Endothelial cell of umbilical vein (primary cell): ENCODE results near the gene PCP2. TPM values are rescaled to one million over a fixed set of nuclear protein-coding genes. Genes with fewer than 3 reads are reported as not detected.

Experiments
- BruUV-seq: library from RNA; stranded (reverse); fragments of 400-500 nt; replicated peaks from 2 replicates; lab custom pipeline; 2021; lab: Mats Ljungman, UMichigan
- CTCF ChIA-PET: fragments of 300-600, 350-600 bp; sonication (Branson Sonifier 250); formaldehyde crosslinking; loops from one replicate; lab custom pipeline; 2021; ENCODE audit warnings: antibody characterized with exemption, inconsistent platforms; lab: Charles Lee
- POLR2A ChIA-PET: fragments of 300-600, 350-600 bp; sonication (Branson Sonifier 250); formaldehyde crosslinking; loops from one replicate; lab custom pipeline; 2021; ENCODE audit warnings: antibody characterized with exemption, inconsistent platforms; lab: Charles Lee
- DNase-seq: peaks from one replicate; pipeline ENCODE4 v3.0.0-alpha.2; 2011; ENCODE audit warnings: low read depth, low spot score
- FAIRE-seq: peaks from 2 replicates; lab custom pipeline; 2011; peaks lifted over from hg19 to GRCh38; lab: Jason Lieb, UNC
- H2AFZ ChIP-seq: 2 replicates; pipeline ENCODE4 v1.6.0; 2012; ENCODE audit warnings: low read depth, low read length, control low read depth, inconsistent platforms
- H3K27ac ChIP-seq: 2 replicates; pipeline ENCODE4 v1.5.1; 2011; ENCODE audit warnings: low read depth, mild to moderate bottlenecking, control low read depth, low read length, moderate library complexity; ENCODE audit not compliant: insufficient read depth
- H3K27me3 ChIP-seq, 2 experiments: 2 replicates each; pipeline versions ENCODE4 v1.6.0 to v1.6.1; 2011; ENCODE audit warnings: low read length in 2 of 2, mixed read lengths in 1 of 2; ENCODE audit not compliant: control insufficient read depth in 2 of 2, insufficient read depth in 2 of 2
- H3K36me3 ChIP-seq, 2 experiments: 2 replicates in 1 of 2; 3 replicates in 1 of 2; pipeline ENCODE4 v1.5.1; 2011; ENCODE audit warnings: low read length in 2 of 2, mild to moderate bottlenecking in 1 of 2, moderate library complexity in 1 of 2; ENCODE audit not compliant: control insufficient read depth in 2 of 2, insufficient read depth in 2 of 2; ENCODE audit errors: extremely low read depth in 1 of 2
- H3K4me1 ChIP-seq: 3 replicates; pipeline ENCODE4 v1.5.1; 2011; ENCODE audit warnings: mild to moderate bottlenecking, low read length; ENCODE audit not compliant: control insufficient read depth, insufficient read depth; ENCODE audit errors: extremely low read depth
- H3K4me2 ChIP-seq: 2 replicates; pipeline ENCODE4 v1.6.1; 2011; ENCODE audit warnings: low read length, control low read depth, mixed read lengths; ENCODE audit not compliant: insufficient read depth
- H3K4me3 ChIP-seq, 3 experiments: fragments of 200-600 bp in 1 of 3; sonication (generic), shearing (Covaris generic) in 1 of 3; replicated peaks in 1 of 3; 2 replicates each; pipeline ENCODE4 v1.5.1; 2011 to 2016; ENCODE audit warnings: control low read depth in 3 of 3, low read length in 3 of 3, mild to moderate bottlenecking in 2 of 3, inconsistent platforms in 1 of 3, low read depth in 1 of 3, moderate library complexity in 1 of 3; ENCODE audit not compliant: insufficient read depth in 1 of 3
- H3K79me2 ChIP-seq: 2 replicates; pipeline ENCODE4 v1.6.0; 2012; ENCODE audit warnings: low read length, inconsistent platforms; ENCODE audit not compliant: control insufficient read depth, insufficient read depth
- H3K9ac ChIP-seq: replicated peaks from 2 replicates; pipeline ENCODE3; 2011; ENCODE audit warnings: low read length, control low read depth; ENCODE audit not compliant: insufficient read depth; ENCODE audit errors: extremely low read depth
- H3K9me1 ChIP-seq: replicated peaks from 3 replicates; pipeline ENCODE4 v1.6.0; 2011; ENCODE audit warnings: mild to moderate bottlenecking, low read length; ENCODE audit not compliant: control insufficient read depth, insufficient read depth; ENCODE audit errors: extremely low read depth
- H3K9me3 ChIP-seq: replicated peaks from 2 replicates; pipeline ENCODE4 v1.5.1; 2012; ENCODE audit warnings: low read length, inconsistent platforms; ENCODE audit not compliant: control insufficient read depth, insufficient read depth
- H4K20me1 ChIP-seq: replicated peaks from 2 replicates; pipeline ENCODE3; 2011; ENCODE audit warnings: mild to moderate bottlenecking, low read length; ENCODE audit not compliant: control insufficient read depth, insufficient read depth; ENCODE audit errors: extremely low read depth
- EZH2 ChIP-seq: IDR thresholded peaks from 2 replicates; pipeline ENCODE4 v1.6.1; 2012; ENCODE audit warnings: borderline replicate concordance, low read depth, mild to moderate bottlenecking, moderate library complexity, low read length, inconsistent platforms; ENCODE audit not compliant: severe bottlenecking
- FOS ChIP-seq: IDR thresholded peaks from 2 replicates; pipeline ENCODE4 v1.6.1; 2011; ENCODE audit warnings: mild to moderate bottlenecking, low read length, moderate library complexity, borderline replicate concordance; ENCODE audit not compliant: insufficient read depth
- GATA2 ChIP-seq: IDR thresholded peaks from 2 replicates; pipeline ENCODE4 v1.7.0; 2011; ENCODE audit warnings: low read depth, mild to moderate bottlenecking, moderate library complexity, mixed read lengths, low read length; ENCODE audit not compliant: insufficient read length, insufficient read depth
- JUN ChIP-seq: IDR thresholded peaks from 2 replicates; pipeline ENCODE4 v1.6.1; 2011; ENCODE audit warnings: borderline replicate concordance, low read depth; ENCODE audit not compliant: insufficient read length, insufficient read depth
- MYC ChIP-seq: IDR thresholded peaks from one replicate; pipeline ENCODE4 v1.6.1; 2011; ENCODE audit warnings: mild to moderate bottlenecking, low read depth, low read length
- POLR2A ChIP-seq: IDR thresholded peaks from 2 replicates; pipeline ENCODE4 v1.6.1; 2012; ENCODE audit warnings: low read depth, mild to moderate bottlenecking, control low read depth, low read length
- POLR2AphosphoS5 ChIP-seq: IDR thresholded peaks from 2 replicates; pipeline ENCODE4 v1.6.1; 2012; ENCODE audit warnings: low read depth, mild to moderate bottlenecking, control low read depth, low read length, moderate library complexity; ENCODE audit not compliant: insufficient read depth
- dilution Hi-C: fragments of 300-500 bp; cut with MboI; formaldehyde crosslinking; loops from one replicate; pipeline ENCODE4 v1.15.0; 2019; ENCODE audit warnings: low sequenced_read_pairs; ENCODE audit not compliant: extremely low pct_ligation_motif_present
- intact Hi-C: fragments of 100-400 bp; cut with micrococcal nuclease; formaldehyde crosslinking; loops from one replicate; pipeline ENCODE4 v1.10.0; 2022
- polyA plus RNA-seq, 4 experiments: library from polyadenylated mRNA; depleted of rRNA in 3 of 4; stranded (reverse) in 3 of 4; unstranded in 1 of 4; fragments of >200 nt; gene quantifications; 2 replicates each; pipeline versions ENCODE4 v1.2.1 to v1.2.3, GENCODE V29; 2011 to 2012; ENCODE audit warnings: missing spikeins in 1 of 4
- total RNA-seq: library from RNA; stranded (reverse); gene quantifications from 2 replicates; pipeline ENCODE4 v1.2.3, GENCODE V29; 2021
- TF ChIP-seq, protein P1 (sequence below): IDR thresholded peaks from 2 replicates; pipeline ENCODE4 v1.6.1; 2011; ENCODE audit not compliant: insufficient read depth, insufficient read length
- TF ChIP-seq, protein P2 (sequence below), 2 donors: IDR thresholded peaks; 1 replicate in 1 of 2; 2 replicates in 1 of 2; pipeline ENCODE4 v1.5.1; 2011; ENCODE audit warnings: low read length in 2 of 2, mild to moderate bottlenecking in 2 of 2, moderate library complexity in 2 of 2, control low read depth in 1 of 2, inconsistent platforms in 1 of 2, low read depth in 1 of 2; ENCODE audit not compliant: insufficient read depth in 1 of 2; ENCODE audit errors: extremely low read depth in 1 of 2

PCP2 gene
- total and polyA plus RNA-seq, 2 donors (not counting 3 experiments of a cell fraction or from before 2014, with no cell fraction given), result not detected

DNA sequence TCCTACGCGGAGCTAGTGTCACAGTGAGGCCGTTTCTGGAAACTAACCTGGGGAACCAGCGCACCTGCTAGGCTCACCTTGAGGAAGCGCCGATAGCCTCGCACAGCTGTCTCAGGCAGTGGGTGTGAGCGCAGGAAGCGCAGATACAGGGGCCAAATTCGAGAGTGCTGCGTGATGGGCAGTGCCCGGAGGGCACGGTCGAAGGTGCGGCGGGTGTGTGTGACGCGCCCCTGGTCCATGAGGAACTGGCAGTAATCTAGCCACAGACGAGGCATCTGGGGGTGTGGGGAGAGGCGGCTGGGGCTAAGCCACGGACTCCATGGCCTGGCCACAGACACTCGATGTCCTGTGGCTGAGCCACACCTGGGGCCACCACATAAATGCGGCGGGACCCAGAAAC, 6.4 kb downstream of the PCP2 start:
- Histone ChIP-seq H3K79me2 (peaks cover 41% of the 10 kb centered on the region), H3K4me3 (no peak overlapping the region), H4K20me1 (no peaks in the 10 kb centered on the region), H3K9me3 (no peaks in the 10 kb centered on the region), H3K9ac (no peak overlapping the region), H3K27ac (no peak overlapping the region), H3K36me3 (peaks cover 2 to 22% of the 10 kb centered on the region in 2 experiments), H3K9me1 (no peaks in the 10 kb centered on the region), H3K4me2 (no peak overlapping the region), H2AFZ (no peak overlapping the region), H3K4me1 (peaks cover 16% of the 10 kb centered on the region), H3K27me3 (no peaks in the 10 kb centered on the region)
- DNase-seq (no peak), FAIRE-seq (no peak)
- intact Hi-C loops (no loop called here), dilution Hi-C loops (no loop called here)
- BruUV-seq, result no TSS peak
- ChIA-PET CTCF (no interaction called here), POLR2A (no interaction called here)
- no peak for TF ChIP-seq FOS
- TF ChIP-seq POLR2AphosphoS5, result no peak
- TF ChIP-seq JUN, result no peak
- no peak for TF ChIP-seq EZH2
- no peak for TF ChIP-seq POLR2A
- TF ChIP-seq MYC, result no peak
- TF ChIP-seq, protein P1, sequence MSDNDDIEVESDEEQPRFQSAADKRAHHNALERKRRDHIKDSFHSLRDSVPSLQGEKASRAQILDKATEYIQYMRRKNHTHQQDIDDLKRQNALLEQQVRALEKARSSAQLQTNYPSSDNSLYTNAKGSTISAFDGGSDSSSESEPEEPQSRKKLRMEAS, result no peak
- TF ChIP-seq, protein P2, sequence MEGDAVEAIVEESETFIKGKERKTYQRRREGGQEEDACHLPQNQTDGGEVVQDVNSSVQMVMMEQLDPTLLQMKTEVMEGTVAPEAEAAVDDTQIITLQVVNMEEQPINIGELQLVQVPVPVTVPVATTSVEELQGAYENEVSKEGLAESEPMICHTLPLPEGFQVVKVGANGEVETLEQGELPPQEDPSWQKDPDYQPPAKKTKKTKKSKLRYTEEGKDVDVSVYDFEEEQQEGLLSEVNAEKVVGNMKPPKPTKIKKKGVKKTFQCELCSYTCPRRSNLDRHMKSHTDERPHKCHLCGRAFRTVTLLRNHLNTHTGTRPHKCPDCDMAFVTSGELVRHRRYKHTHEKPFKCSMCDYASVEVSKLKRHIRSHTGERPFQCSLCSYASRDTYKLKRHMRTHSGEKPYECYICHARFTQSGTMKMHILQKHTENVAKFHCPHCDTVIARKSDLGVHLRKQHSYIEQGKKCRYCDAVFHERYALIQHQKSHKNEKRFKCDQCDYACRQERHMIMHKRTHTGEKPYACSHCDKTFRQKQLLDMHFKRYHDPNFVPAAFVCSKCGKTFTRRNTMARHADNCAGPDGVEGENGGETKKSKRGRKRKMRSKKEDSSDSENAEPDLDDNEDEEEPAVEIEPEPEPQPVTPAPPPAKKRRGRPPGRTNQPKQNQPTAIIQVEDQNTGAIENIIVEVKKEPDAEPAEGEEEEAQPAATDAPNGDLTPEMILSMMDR (IDR thresholded peaks at IDR 0.05; ENCODE audit: extremely low read depth in 1 of 2, insufficient read depth in 1 of 2, low read depth in 1 of 2, low read length in 2 of 2), result no peak
- no peak for TF ChIP-seq GATA2
